ENCODE results near the gene DUSP18. TPM values are rescaled to one million over a fixed set of nuclear protein-coding genes. Genes with fewer than 3 reads are reported as not detected.
"Not testable (repeated sequence)": the region's sequence is repeated elsewhere in the genome, so short reads cannot be mapped to it uniquely, and the experiment has no call there.

Gene DUSP18
- total RNA-seq, 1 donor from 2014 or later, result 2.7 TPM

DNA sequence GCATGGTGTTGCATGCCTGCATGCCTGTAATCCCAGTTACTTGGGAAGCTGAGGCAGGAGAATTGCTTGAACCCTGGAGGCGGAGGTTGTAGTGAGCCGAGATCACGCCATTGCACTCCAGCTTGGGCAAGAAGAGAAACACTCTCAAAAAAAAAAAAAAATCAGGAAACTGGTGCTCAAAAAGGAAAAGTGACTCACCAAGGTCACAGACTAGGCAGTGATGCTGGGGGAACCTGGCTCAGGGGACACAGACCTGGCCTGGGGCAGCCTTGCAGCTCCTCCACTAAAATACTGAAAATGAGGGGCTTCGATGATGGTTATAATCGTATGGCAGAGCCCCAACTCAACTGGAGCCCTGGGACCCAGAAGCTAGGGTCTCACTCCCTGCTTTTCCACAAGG lies 40.2 kb downstream of the DUSP18 start:
- Histone ChIP-seq H3K9me3 (replicated peaks) (no peaks in the 10 kb centered on the region), H3K27ac (replicated peaks) (no peak overlapping the region), H3K4me3 (no peak overlapping the region), H3K4me1 (peaks cover 16% of the 10 kb centered on the region), H3K36me3 (peaks cover 4% of the 10 kb centered on the region), H3K27me3 (ENCODE audit: low read depth) (no peaks in the 10 kb centered on the region)
- intact Hi-C loops (cut with micrococcal nuclease), result no loop called here
- DNase-seq, result no peak
- TF ChIP-seq CTCF (IDR thresholded peaks at IDR 0.05; ENCODE audit: borderline replicate concordance), result no peak

DNA sequence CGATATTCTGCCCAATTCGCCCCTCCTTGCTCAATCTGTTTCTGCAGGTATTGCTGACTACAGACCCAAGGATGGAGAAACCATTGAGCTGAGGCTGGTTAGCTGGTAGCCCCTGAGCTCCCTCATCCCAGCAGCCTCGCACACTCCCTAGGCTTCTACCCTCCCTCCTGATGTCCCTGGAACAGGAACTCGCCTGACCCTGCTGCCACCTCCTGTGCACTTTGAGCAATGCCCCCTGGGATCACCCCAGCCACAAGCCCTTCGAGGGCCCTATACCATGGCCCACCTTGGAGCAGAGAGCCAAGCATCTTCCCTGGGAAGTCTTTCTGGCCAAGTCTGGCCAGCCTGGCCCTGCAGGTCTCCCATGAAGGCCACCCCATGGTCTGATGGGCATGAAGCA lies 41.3 kb downstream of the DUSP18 start:
- Histone ChIP-seq H3K9me3 (replicated peaks) (no peaks in the 10 kb centered on the region), H3K4me1 (peaks cover 16% of the 10 kb centered on the region), H3K4me3 (no peak overlapping the region), H3K36me3 (peaks cover 4% of the 10 kb centered on the region), H3K27ac (replicated peaks) (no peak overlapping the region), H3K27me3 (ENCODE audit: low read depth) (no peaks in the 10 kb centered on the region)
- DNase-seq, result no peak
- intact Hi-C loops (cut with micrococcal nuclease), result no loop called here
- no peak for TF ChIP-seq CTCF (IDR thresholded peaks at IDR 0.05; ENCODE audit: borderline replicate concordance)

GRCh38 chr22:30619909-30620308 lies 47.8 kb downstream of the DUSP18 start:
- H3K4me1 ChIP-seq; H3K27ac ChIP-seq (replicated peaks); H3K4me3 ChIP-seq; H3K27me3 ChIP-seq (ENCODE audit: low read depth); H3K9me3 ChIP-seq (replicated peaks); DNase-seq; intact Hi-C loops (cut with micrococcal nuclease): not testable (repeated sequence)
- H3K36me3 ChIP-seq, result peaks cover 51% of the 10 kb centered on the region

GRCh38 chr22:30617819-30618218 lies 49.9 kb downstream of the DUSP18 start:
- intact Hi-C loops (cut with micrococcal nuclease), result no loop called here
- no peaks in the 10 kb centered on the region for H3K9me3 ChIP-seq (replicated peaks)
- peaks cover 68% of the 10 kb centered on the region for H3K36me3 ChIP-seq
- no peak overlapping the region for H3K27ac ChIP-seq (replicated peaks)
- no peak for TF ChIP-seq CTCF (IDR thresholded peaks at IDR 0.05; ENCODE audit: borderline replicate concordance)
- no peaks in the 10 kb centered on the region for H3K27me3 ChIP-seq (ENCODE audit: low read depth)
- DNase-seq, result no peak
- H3K4me3 ChIP-seq, result no peak overlapping the region
- no peaks in the 10 kb centered on the region for H3K4me1 ChIP-seq

DNA sequence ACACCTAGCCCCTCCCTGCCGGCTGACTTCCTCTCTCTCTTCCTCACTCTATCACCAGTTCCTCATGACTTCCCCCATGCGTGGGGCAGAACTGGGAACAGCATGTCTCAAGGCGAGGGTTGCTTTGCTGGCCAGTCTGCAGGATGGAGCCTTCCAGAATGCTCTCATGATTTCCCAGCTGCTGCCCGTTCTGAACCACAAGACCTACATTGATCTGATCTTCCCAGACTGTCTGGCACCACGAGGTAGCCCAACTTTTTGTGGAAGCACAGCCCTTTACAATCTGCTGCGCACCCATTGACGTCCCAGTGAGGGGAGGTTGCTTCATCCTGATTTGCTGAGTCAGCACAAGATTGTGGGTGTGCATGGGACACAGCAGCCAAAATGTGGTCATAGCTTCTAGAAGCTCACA lies 52.1 kb downstream of the DUSP18 start:
- TF ChIP-seq CTCF (IDR thresholded peaks at IDR 0.05; ENCODE audit: borderline replicate concordance), result no peak
- Histone ChIP-seq H3K9me3 (replicated peaks) (no peaks in the 10 kb centered on the region), H3K4me1 (no peaks in the 10 kb centered on the region), H3K27me3 (ENCODE audit: low read depth) (no peaks in the 10 kb centered on the region), H3K27ac (replicated peaks) (no peak overlapping the region), H3K36me3 (peaks cover 84% of the 10 kb centered on the region), H3K4me3 (no peak overlapping the region)
- DNase-seq, result no peak
- intact Hi-C loops (cut with micrococcal nuclease), result no loop called here

GRCh38 chr22:30614879-30615278 lies 52.8 kb downstream of the DUSP18 start:
- DNase-seq, result no peak
- no peak for TF ChIP-seq CTCF (IDR thresholded peaks at IDR 0.05; ENCODE audit: borderline replicate concordance)
- Histone ChIP-seq H3K27ac (replicated peaks) (no peak overlapping the region), H3K27me3 (ENCODE audit: low read depth) (no peaks in the 10 kb centered on the region), H3K4me3 (no peak overlapping the region), H3K4me1 (peaks cover 6% of the 10 kb centered on the region), H3K9me3 (replicated peaks) (no peaks in the 10 kb centered on the region), H3K36me3 (peaks cover 78% of the 10 kb centered on the region)
- intact Hi-C loops (cut with micrococcal nuclease), result no loop called here

Measured in left ventricle myocardium inferior (tissue), 1 donor.